NB4 (cell line): ENCODE data around the gene CTNND2.

Experiments used
- POLR2A ChIP-seq: IDR thresholded peaks from 2 replicates; pipeline ENCODE4 v1.6.1; 2011; ENCODE audit warnings: mild to moderate bottlenecking; ENCODE audit not compliant: insufficient read length; ENCODE audit errors: extremely low read depth
- TF ChIP-seq, protein P1 (sequence below): IDR thresholded peaks from one replicate; pipeline ENCODE4 v1.5.1; 2012; ENCODE audit warnings: low read depth, low read length

DNA sequence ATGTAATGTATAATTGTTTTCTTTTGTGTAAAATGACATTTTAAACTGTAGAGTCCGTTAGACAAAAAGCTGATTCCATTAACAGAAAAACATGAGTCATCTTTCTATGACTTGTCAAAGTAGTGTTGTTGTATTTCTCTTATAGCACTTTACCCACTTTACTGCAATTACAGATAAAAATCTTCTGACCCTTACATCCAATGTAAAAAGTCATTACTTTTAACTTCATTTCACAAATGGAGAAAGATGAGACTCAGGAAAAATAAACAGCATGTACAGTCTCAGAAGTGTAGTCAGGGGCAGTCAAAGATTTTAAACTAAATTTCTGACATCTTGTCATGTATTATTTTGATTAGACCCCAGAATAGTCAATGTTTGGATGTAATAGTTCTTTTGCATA, 146.6 kb downstream of the CTNND2 start:
- no peak for TF ChIP-seq POLR2A
- TF ChIP-seq, protein P1, sequence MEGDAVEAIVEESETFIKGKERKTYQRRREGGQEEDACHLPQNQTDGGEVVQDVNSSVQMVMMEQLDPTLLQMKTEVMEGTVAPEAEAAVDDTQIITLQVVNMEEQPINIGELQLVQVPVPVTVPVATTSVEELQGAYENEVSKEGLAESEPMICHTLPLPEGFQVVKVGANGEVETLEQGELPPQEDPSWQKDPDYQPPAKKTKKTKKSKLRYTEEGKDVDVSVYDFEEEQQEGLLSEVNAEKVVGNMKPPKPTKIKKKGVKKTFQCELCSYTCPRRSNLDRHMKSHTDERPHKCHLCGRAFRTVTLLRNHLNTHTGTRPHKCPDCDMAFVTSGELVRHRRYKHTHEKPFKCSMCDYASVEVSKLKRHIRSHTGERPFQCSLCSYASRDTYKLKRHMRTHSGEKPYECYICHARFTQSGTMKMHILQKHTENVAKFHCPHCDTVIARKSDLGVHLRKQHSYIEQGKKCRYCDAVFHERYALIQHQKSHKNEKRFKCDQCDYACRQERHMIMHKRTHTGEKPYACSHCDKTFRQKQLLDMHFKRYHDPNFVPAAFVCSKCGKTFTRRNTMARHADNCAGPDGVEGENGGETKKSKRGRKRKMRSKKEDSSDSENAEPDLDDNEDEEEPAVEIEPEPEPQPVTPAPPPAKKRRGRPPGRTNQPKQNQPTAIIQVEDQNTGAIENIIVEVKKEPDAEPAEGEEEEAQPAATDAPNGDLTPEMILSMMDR, result no peak
